HG03457 (cell line): ENCODE data around the gene NR6A1.

Experiments
- ATAC-seq: cut with Tn5 transposase; IDR thresholded peaks from one replicate; pipeline ENCODE4 v1.9.1; 2021; ENCODE audit warnings: moderate number of reproducible peaks; ENCODE audit not compliant: unreplicated experiment

Gene NR6A1

GRCh38 chr9:124695280-124695890 lies 75.7 kb downstream of the NR6A1 start:
- ATAC-seq: no peak

DNA sequence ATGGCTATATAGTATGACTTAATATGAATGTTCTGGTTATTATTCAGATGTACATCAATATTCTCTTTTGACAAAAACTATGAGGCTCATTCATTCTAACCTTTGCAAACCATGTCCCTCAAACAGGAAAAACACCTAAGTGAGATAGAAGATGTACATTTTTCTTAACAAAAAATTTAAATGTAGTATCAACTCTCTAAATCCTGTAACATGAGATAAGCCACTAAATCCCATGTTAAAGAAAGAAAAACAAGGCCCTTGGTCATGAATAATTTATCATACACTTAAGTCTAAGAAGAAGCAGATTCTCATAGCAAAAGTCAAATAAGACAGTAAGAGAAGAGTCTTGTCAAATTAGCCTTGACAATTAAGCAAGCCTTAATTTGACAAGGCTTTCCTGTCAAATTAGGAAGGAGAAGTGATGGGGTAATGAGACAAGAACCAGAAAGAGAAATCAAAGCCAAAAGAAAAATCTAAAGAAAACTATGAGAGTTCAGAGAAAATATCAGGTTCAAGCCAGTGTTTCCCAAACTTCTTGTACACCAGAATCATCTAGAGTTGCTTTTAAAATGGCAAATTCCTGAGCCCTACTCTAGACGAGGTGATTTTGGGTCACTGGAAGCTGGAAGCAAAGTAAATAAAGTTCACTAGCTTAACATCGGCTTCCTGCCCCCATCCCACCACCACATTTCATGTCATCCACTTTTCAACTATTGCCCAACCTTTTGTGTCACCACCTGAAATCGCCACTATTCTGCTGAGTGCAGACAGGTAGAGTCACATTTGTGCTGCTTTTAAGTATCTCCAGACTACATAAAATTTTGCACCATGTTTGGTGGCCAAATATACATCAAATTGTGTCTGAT lies 76.5 kb downstream of the NR6A1 start:
- no peak for ATAC-seq

DNA sequence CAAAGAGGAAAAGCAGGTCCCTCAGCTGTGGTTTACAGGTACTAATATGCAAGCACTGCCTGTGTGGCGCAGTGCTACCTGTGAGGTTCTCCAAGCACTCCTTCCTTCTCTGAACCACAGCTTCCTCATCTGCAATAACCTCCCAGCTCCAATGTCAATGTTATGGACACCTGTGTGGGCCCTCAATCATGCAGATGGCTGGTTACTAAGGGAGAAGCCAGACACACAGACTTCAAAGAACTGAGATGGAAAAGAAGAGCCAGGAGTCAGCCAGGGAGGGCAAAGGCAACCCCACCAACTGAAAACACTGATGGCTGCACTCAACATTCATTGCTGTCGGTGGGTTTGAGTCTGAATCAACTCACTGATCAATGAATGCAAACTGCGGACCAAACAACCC lies 77.7 kb downstream of the NR6A1 start:
- no peak for ATAC-seq

GRCh38 chr9:124688238-124688904 lies 82.7 kb downstream of the NR6A1 start:
- ATAC-seq: no peak

GRCh38 chr9:124686918-124687317 lies 84.2 kb downstream of the NR6A1 start:
- no peak for ATAC-seq

DNA sequence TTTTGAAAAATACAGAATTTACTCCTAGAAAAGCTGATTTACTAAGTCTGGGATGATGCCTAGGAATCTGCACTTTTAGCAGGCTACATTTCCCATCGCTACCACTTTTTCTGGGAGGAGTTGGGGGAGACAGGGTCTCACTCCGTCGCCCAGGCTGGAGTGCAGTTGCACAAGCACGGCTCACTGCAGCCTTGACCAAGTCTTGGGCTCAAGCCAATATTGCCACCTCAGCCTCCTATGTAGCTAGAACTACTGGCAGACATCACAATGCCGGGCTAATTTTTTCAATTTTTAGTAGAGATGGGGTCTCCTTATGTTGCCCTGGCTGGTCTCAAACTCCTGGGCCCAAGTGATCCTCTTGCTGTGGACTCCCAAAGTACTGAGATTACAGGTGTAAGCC lies 85.9 kb downstream of the NR6A1 start:
- ATAC-seq: no peak

DNA sequence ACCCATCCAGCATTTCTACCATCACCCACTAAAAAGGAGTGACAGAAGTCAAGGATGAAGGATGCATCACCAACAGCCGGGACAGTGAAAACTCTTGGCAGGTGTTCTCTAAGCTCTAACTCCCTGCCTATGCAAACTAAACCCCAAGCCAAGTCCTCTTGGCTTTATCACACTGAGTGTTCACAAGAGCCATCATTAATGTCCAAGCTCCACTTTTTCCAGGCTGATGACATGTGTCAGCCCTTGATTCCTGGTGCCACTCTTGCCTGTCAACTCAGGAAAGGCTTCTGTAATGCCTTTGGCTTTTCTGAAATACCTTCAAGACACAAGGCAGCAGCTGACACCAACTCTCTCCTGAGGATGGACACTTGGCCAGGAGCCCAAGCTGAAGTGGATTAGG lies 86.9 kb downstream of the NR6A1 start:
- no peak for ATAC-seq

DNA sequence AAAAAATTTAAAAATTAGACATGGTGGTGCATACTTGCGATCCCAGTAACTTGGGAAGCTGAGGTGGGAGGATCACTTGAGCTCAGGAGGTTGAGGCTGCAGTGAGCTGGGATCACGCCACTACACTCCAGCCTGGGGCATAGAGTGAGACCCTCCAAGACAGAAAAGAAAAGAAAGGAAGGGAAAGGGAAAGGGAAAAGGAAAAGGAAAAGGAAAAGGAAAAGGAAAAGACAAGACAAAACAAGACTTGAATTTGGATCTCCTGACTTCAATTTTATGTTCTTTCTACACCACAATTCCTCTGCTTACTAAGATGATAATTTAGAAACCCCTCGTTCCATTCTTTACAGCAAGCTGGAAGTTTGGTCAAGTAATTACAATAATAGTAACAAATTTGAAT lies 88.1 kb downstream of the NR6A1 start:
- ATAC-seq: no peak

GRCh38 chr9:124680714-124681390 lies 90.3 kb downstream of the NR6A1 start:
- ATAC-seq: no peak

- no peak for ATAC-seq
Observed at GRCh38 chr9:124680049-124680448, 91.1 kb downstream of the NR6A1 start.

- no peak for ATAC-seq
Observed at GRCh38 chr9:124676159-124676551, 95.0 kb downstream of the NR6A1 start.

DNA sequence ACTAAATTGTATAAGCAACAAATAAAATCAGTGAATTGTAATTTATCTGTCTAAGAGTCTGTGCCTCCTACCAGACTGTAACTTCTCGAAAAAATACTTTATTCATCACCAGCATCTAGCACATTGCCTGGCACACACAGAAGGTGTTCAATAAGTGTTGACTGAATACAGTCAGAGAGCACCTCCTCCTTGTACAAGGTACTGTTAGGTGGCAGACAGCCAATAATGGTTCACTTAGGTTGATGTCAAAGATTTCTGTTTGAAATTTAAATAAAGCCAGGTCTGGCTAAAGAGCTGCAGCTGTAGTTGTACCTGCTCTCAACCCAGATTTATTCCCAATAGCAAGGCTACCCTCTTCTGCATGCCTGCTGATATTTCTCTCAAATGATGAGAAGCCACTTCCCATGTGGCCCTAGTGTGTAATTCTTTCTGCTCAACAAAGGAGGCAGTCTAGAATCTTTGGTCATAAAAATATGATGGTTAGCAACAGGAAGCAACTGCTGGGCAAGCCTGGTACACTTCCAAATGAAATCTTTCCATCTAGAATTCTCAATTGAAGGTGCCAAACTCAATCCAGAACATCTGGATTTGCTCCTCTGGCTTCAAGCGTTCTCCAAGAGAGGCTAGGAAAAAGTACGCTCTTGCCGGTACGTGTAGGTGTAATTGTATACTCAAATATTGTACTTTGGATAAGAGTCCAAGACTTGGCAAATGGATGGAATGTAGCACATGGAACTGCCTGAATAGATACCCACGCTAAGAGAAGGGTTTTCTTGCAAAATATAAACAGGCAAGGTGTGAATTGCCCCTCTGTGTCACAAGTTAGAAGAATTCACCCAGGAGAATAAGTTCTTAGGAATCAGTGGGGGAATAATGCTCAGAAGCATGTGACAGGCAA lies 95.6 kb downstream of the NR6A1 start:
- no peak for ATAC-seq

DNA sequence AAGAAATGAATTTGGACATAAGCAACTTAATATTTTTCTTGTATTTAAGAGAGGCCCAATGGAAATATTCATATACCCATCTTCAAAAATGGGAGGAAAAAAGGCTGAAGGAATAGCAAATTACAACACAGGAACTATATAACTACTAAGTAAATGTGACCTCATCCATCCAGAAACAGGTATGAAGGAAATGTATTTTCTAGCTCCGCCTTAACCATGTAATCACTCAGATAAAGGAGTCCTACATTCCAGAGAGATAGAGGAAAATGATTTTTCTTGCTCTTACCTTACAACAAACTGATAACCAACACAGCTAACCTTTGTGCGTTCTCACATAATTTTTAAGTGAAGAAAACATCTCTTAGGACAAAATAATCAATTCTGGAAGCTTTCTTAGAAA lies 96.5 kb downstream of the NR6A1 start:
- ATAC-seq: no peak

- no peak for ATAC-seq
Observed at GRCh38 chr9:124673063-124673462, 98.0 kb downstream of the NR6A1 start.

GRCh38 chr9:124671861-124672260 lies 99.2 kb downstream of the NR6A1 start:
- no peak for ATAC-seq

GRCh38 chr9:124666642-124667041 lies 104.5 kb downstream of the NR6A1 start:
- no peak for ATAC-seq

DNA sequence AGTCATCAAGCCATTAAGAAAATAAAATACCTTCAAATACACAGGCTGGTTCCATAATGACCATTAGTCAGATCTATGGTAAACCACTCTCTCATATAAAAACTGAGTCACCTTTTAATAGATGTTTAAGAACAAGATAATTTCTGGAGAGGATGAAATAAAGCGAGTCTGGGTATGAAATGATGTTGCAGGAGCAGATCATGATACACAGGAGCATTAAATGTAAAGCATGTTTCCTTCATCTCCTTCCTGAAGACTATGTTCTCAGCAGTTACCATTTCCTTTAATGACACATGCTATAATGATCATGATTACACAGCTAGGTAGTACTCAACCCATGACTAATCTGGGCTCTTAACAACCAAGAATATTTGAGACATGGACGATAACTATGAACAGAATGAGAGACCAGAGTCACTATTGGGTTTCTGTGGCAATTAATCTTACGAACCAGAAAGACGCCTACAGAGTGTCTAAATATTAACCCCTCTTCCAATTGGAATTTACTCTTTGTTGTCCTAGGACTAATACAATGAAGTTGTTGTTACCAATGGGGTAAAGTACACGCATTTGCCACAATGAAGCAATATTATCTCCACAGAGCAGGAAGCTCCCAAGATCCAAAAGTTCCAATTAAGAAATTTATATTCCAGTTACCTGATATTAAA lies 105.6 kb downstream of the NR6A1 start:
- ATAC-seq: no peak

- no peak for ATAC-seq
Observed at GRCh38 chr9:124664143-124664542, 107.0 kb downstream of the NR6A1 start.

DNA sequence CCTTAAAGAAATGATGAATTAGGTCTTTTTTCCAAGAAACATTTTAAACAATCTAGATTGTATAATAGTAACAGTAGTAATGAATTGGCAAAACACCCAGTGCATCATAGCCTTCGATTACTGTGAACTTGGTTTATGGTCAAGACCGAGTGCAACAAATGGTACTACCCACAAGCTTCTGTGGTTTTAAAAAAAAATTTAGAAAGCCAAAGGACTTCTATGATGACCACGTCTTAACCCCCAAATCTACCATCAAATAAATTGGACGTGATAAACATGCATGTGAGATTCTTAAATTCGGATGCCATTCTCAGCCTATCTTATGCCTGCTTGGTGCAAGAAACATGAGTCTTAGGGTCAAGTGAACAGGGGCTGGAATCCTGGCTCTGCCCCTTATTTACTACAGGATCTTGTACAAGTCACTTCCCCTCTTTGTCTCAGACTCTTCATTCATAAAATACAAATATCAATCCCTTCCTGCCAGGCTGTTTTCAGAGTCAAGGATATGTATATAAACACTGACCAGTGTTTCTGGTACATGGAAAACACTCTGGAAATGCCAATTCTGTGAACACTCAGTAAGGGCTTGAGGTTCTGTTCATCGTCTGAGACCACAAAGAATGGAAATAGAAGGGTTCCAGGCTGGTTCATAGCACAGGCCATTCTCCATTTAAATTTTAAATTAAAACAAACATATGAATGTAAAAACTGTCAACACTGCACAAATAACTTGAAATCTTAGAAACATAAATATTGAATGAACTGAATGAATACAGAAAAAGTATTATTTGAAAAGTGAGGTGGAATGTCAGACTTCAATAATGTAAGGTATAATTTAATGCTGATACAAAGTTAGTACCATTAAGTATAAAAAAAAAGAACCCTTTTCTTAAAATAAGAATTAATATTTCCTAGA lies 107.8 kb downstream of the NR6A1 start:
- no peak for ATAC-seq
